HCT116 (cell line): Measurements from ENCODE around the gene TRIM9.

Experiments used
- CEBPB ChIP-seq: IDR thresholded peaks from 2 replicates; pipeline ENCODE4 v1.6.1; 2012; ENCODE audit warnings: low read depth
- CTCF ChIP-seq, 3 experiments: fragments of 200-600 bp in 1 of 3; sonication (generic) in 1 of 3; IDR thresholded peaks in 2 of 3; conservative IDR thresholded peaks in 1 of 3; 2 replicates each; pipeline ENCODE4 v1.5.1; 2012 to 2017; ENCODE audit warnings: low read depth in 2 of 3, low read length in 2 of 3, antibody characterized with exemption in 1 of 3, borderline replicate concordance in 1 of 3, control low read depth in 1 of 3, mild to moderate bottlenecking in 1 of 3, mixed read lengths in 1 of 3, mixed run types in 1 of 3, moderate library complexity in 1 of 3; ENCODE audit not compliant: insufficient read depth in 1 of 3
- EGR1 ChIP-seq: IDR thresholded peaks from 2 replicates; pipeline ENCODE4 v1.6.1; 2012; ENCODE audit warnings: low read depth
- EZH2 ChIP-seq: fragments of 200-600 bp; sonication (generic); IDR thresholded peaks from 2 replicates; pipeline ENCODE4 v1.6.1; 2017; ENCODE audit warnings: antibody characterized with exemption, mixed run types
- POLR2A ChIP-seq: IDR thresholded peaks from 2 replicates; pipeline ENCODE4 v1.7.0; 2011; ENCODE audit warnings: borderline replicate concordance; ENCODE audit not compliant: insufficient read depth, insufficient read length; ENCODE audit errors: extremely low read depth
- POLR2AphosphoS5 ChIP-seq: IDR thresholded peaks from 2 replicates; pipeline ENCODE4 v1.6.1; 2011; ENCODE audit warnings: mild to moderate bottlenecking, low read depth, low read length, moderate library complexity
- REST ChIP-seq: IDR thresholded peaks from 2 replicates; pipeline ENCODE4 v1.6.1; 2012; ENCODE audit warnings: low read depth
- TF ChIP-seq, protein P1 (sequence below): IDR thresholded peaks from 2 replicates; pipeline ENCODE4 v1.6.1; 2012

GRCh38 chr14:51072976-51073375, 21.9 kb downstream of the TRIM9 start:
- TF ChIP-seq POLR2A (no peak), CTCF (IDR thresholded peaks at IDR 0.05 in 2 of 3, conservative IDR thresholded peaks at IDR 0.05 in 1 of 3; ENCODE audit: borderline replicate concordance in 1 of 3, insufficient read depth in 1 of 3, low read depth in 2 of 3, low read length in 2 of 3) (no peak), CEBPB (no peak), REST (no peak), EZH2 (no peak), POLR2AphosphoS5 (no peak), EGR1 (no peak)
- TF ChIP-seq, protein P1, sequence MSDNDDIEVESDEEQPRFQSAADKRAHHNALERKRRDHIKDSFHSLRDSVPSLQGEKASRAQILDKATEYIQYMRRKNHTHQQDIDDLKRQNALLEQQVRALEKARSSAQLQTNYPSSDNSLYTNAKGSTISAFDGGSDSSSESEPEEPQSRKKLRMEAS, result no peak
